AG08396 (cell line): ENCODE data around the gene SH3BGR.

Source experiments
- DNase-seq: peaks from one replicate; pipeline ENCODE4 v3.0.0; 2012; ENCODE audit warnings: low spot score, mixed read lengths

The SH3BGR gene

GRCh38 chr21:39456665-39457064 lies 4.9 kb downstream of the SH3BGR start:
- DNase-seq, result no peak

DNA sequence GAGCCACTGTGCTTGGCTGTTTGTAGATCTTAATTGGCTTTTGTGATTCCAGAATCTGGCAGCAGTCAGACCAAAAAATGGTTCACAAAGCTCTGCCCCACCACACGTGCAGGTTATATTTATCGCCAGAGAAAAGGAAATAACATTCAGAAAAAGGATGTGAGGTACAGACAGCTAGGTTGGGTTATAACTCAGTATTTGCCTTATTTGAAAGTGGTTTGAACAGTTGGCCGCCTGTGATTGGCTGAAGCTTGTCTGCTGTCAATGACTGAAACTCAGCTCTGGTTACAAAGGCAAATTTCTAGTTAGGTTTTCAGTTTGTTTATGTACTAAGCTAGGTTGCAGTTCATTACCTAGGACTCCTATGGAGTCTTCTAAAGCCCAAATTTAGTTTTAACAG lies 9.6 kb downstream of the SH3BGR start:
- DNase-seq, result no peak

DNA sequence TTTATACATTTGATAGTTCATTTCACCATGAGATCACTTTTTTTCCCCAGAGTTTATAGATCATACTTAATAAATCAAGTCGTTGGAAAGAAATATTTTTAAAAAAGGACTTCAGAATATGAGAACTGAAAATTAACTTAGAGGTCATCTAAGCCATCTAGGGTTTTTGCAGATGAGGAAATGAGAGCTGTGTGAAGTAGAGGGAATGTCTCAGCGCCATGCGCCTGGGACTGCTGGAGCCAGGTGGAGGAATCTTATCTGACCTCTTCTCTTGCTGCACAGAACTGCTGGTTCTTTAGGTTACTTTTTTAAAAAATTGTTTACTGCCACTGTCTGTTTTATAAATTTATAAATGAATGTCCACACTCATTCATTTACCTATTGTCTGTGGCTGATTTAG lies 11.5 kb downstream of the SH3BGR start:
- DNase-seq, result no peak

GRCh38 chr21:39466584-39466983 lies 14.8 kb downstream of the SH3BGR start:
- no peak for DNase-seq

DNA sequence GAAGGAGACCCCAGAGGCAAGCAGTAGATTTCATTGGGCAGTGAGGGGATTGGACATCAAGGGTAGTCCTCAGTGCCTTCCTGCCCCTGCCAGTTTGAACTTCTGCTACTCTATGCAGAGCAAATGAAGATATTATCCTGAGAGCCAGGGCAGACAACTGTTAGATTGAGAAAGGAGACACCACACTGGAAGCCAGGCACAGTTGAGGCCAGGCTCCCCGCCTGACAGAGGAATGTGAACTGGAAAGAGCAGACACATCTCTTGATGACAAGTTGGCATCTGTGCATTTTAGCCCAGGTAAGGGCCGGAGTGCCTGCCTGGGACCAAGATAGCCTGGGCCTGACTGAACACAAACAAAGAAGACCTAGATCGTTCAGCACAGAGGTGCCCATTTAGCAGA lies 16.0 kb downstream of the SH3BGR start:
- DNase-seq, result no peak

GRCh38 chr21:39468559-39468958 lies 16.8 kb downstream of the SH3BGR start:
- DNase-seq, result no peak

DNA sequence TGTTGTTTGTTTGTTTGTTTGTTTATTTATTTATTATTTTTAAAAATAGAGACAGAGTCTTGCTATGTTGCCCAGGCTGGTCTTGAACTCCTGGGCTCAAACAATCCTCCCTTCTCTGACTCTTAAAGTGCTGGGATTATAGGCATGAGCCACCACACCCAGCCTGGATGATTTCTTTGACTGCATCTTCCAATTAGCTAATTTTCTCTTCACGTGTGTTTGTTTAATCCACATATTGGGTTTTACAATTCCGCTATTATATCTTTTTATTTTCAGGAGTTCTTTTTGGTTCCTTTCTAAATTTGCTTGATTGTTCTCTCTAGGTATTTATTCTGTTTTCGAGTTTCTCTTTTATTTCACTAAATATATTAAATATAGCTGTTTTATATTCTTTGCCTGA lies 19.8 kb downstream of the SH3BGR start:
- DNase-seq, result no peak

- DNase-seq, result no peak
Measured at GRCh38 chr21:39472786-39473185, 21.0 kb downstream of the SH3BGR start.

GRCh38 chr21:39474611-39475010 lies 22.8 kb downstream of the SH3BGR start:
- no peak for DNase-seq

- no peak for DNase-seq
Measured at GRCh38 chr21:39479164-39479813, 27.5 kb downstream of the SH3BGR start.

DNA sequence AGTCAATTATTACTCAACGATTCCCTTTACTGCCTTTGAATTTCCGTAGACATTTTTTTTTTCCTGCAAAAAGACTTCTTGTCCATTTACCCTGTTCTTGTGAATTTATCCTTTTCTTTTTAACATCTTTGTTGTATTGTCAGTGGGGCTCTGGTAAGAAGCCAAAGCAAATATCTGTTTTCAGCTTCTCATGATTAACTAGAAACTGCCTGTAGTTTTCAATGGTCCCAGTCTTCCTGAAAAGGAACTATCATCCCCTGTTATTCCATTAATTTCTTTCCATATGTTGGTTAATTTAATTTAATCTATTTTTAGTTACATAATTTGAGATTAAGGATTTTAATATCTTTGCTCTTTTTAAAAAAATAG lies 28.0 kb downstream of the SH3BGR start:
- DNase-seq, result no peak

DNA sequence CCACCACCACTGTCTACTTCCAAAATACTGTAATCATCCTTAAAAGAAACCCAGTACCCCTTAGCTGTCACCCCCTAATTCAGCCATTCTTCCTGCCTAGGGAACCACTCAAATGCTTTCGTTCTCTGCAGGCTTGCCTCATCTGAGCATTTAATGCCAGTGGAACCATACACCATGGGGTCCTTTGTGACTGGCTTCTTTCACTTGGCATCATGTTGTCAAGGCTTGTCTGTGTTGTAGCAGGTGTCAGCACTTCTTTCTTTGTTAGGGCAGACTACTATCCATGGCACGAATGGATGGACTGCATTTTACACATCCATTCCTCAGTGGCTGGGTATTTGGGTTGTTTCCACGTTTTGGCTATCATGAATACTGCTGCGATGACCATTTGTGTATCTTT lies 28.5 kb downstream of the SH3BGR start:
- DNase-seq, result no peak

DNA sequence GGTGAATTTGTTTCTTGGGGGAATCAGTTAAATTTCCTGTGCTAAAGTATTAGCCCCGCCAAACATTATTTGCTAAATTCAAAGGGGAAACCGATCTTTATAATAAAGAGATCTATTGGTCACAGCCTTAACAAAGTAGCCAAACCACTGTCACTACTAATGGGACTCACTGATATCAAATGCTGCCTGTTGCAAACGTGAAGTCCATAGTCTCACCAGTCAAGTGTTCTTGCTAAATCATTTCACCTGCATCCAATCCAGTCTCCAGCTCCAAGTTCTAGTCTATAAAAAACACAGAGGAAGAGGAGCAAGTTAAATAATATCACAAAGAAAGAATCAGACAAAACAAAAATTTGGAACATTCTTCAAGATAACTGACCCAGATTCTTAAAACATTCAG lies 30.1 kb downstream of the SH3BGR start:
- DNase-seq, result no peak

DNA sequence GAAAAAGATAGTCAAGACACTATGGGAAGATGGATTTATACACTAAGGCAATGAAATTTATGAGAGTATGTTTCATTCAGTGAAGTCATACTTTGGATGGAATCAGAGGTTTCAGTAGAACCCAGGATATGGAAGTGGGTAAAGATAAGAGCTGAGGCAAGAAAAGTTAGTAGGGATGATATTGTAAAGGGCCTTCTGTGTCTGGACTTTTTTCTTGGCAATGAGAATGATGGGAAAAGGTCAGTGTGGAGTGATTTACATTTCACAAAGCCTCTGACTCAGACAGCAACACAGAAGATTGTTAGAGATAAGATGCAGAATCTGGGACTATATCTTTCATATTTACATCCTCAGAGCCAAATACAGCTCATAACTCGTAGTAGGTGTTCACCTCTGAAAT lies 32.1 kb downstream of the SH3BGR start:
- DNase-seq, result no peak

DNA sequence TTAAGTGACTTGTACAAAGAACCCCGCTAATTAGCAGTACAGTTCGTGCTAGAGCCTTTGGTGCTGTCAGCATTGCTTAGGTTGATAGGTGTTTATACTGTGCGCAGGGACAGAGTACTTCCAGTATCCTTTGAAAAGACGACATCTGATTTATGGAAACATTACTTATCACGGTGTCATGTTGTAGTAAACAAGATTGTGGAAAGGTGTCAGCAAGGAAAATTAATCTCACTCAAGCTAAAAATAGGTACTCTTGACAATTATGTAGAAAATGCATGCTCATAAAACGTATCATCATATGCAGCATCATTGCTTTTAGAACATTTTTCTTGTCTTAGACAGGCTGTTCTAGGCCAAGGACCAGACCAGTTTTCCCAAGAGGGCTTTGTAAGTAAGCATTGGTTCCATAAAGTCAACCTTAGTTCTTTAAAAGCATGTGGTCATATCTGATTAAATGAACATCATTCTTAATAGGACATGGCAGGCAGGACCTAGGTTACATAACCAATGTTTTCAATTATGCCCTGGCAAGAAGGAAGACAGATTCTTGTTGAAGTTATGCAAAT lies 33.0 kb downstream of the SH3BGR start:
- no peak for DNase-seq

DNA sequence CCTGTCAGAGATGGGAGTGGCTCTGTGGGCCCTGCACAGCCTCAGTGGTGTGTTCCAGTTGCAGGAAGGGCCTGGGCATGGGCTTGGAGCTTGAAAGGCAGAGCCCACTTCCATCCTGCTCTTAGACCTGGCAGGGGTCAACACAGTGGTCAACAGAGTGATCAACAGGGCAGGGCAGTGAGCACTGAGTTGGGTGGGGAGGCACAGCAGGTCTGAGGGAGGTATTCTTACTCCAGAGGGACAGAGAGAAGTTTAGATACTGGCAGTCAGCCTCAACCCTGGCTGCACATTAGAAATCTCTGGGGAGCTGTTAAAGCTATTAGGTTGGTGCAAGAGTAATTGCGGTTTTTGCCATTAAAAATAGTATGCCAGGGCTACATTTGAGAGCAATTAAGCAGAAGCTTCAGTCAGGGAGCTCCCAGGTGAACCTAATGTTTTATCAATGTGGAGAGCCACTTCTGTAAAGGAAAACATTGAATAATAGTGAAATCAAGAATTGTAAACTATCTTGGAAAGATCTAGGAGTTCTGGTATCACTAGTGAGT lies 37.7 kb downstream of the SH3BGR start:
- DNase-seq, result no peak

- no peak for DNase-seq
Measured at GRCh38 chr21:39499156-39499555, 47.4 kb downstream of the SH3BGR start.

GRCh38 chr21:39502631-39503030 lies 50.9 kb downstream of the SH3BGR start:
- no peak for DNase-seq

- no peak for DNase-seq
Measured at GRCh38 chr21:39503123-39503762, 51.5 kb downstream of the SH3BGR start.

GRCh38 chr21:39504230-39504629 lies 52.5 kb downstream of the SH3BGR start:
- no peak for DNase-seq

DNA sequence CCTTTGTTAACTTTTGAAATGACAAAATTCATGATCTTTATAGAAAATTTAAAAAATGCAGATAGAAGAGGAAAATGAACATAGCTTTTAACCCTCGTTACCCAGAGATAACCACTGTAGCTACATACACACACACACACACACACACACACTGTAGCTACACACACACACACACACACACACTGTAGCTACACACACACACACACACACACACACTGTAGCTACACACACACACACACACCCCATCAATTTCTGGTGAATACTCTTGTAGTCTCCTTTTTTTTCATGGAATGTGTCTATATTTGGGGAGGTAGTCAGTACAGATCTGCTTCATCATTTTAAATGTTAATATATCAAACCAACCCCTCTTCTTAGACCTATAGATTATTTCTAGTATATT lies 58.5 kb downstream of the SH3BGR start:
- DNase-seq, result no peak

DNA sequence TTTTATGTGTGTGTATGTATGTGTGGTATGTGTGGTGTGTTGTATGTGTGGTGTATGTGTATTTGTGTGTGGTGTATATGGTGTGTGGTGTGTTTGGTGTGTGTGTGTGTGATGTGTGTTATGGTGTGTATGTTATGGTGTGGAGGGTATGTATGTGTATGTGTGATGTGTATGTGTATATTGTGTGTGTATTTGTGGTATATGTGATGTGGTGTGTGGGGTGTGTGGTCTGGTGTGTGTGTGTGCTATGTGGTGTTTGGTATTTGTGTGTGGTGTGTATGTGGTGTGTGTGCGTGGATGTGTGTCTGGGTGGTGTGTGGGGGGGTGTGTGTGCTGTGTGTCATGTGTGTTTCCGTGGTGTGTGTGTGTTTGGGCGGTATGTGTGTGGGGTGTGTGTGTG lies 59.3 kb downstream of the SH3BGR start:
- no peak for DNase-seq

- no peak for DNase-seq
Measured at GRCh38 chr21:39513735-39514134, 62.0 kb downstream of the SH3BGR start.
